MM.1S (cell line): Measurements from ENCODE around the gene MID1.

Experiments used
- DNase-seq: peaks from one replicate; pipeline ENCODE4 v3.0.0-alpha.2; 2015
- H2AFZ ChIP-seq: fragments of 300-600 bp; sonication (generic); 2 replicates; pipeline ENCODE4 v1.6.0; 2016; ENCODE audit warnings: antibody characterized with exemption, low read length
- H3F3A ChIP-seq: fragments of 300-600 bp; sonication (generic); 2 replicates; pipeline ENCODE4 v1.6.1; 2016; ENCODE audit warnings: mild to moderate bottlenecking, antibody characterized with exemption, low read length, moderate library complexity, mixed read lengths; ENCODE audit not compliant: insufficient read depth
- H3K27ac ChIP-seq: fragments of 300-600 bp; sonication (generic); 2 replicates; pipeline ENCODE4 v1.5.1; 2016; ENCODE audit warnings: mild to moderate bottlenecking, low read length
- H3K27me3 ChIP-seq: fragments of 300-600 bp; sonication (generic); replicated peaks from 2 replicates; pipeline ENCODE4 v1.6.0; 2016; ENCODE audit warnings: low read length; ENCODE audit not compliant: insufficient read depth
- H3K36me3 ChIP-seq: fragments of 300-600 bp; sonication (generic); replicated peaks from 2 replicates; pipeline ENCODE4 v1.6.1; 2016; ENCODE audit warnings: mild to moderate bottlenecking, low read length, mixed read lengths; ENCODE audit not compliant: insufficient read depth
- H3K4me1 ChIP-seq: fragments of 300-600 bp; sonication (generic); 2 replicates; pipeline ENCODE4 v1.6.1; 2016; ENCODE audit warnings: low read length, mixed read lengths
- H3K4me2 ChIP-seq: fragments of 300-600 bp; sonication (generic); 2 replicates; pipeline ENCODE4 v1.6.0; 2016; ENCODE audit warnings: low read depth, low read length
- H3K4me3 ChIP-seq: fragments of 300-600 bp; sonication (generic); 2 replicates; pipeline ENCODE4 v1.5.1; 2016; ENCODE audit warnings: low read length, mixed read lengths
- H3K79me2 ChIP-seq: fragments of 300-600 bp; sonication (generic); 2 replicates; pipeline ENCODE4 v1.6.1; 2016; ENCODE audit warnings: mixed run types, low read length, mixed read lengths
- H3K9ac ChIP-seq: fragments of 300-600 bp; sonication (generic); 2 replicates; pipeline ENCODE4 v1.6.1; 2016; ENCODE audit warnings: low read length, mixed read lengths
- H3K9me2 ChIP-seq: fragments of 300-600 bp; sonication (generic); replicated peaks from 2 replicates; pipeline ENCODE4 v1.6.1; 2016; ENCODE audit warnings: mild to moderate bottlenecking, low read length, mixed read lengths; ENCODE audit not compliant: insufficient read depth
- H3K9me3 ChIP-seq: fragments of 300-600 bp; sonication (generic); replicated peaks from 2 replicates; pipeline ENCODE4 v1.6.1; 2016; ENCODE audit warnings: mild to moderate bottlenecking, low read length, mixed read lengths; ENCODE audit not compliant: insufficient read depth
- H4K20me1 ChIP-seq: fragments of 300-600 bp; sonication (generic); 2 replicates; pipeline ENCODE4 v1.6.1; 2016; ENCODE audit warnings: mild to moderate bottlenecking, low read length, moderate library complexity, mixed read lengths; ENCODE audit not compliant: insufficient read depth
- EZH2 ChIP-seq: fragments of 300-600 bp; sonication (generic); optimal IDR thresholded peaks from 2 replicates; pipeline ENCODE3; 2017; ENCODE audit warnings: low read depth, mild to moderate bottlenecking, antibody characterized with exemption, low read length, mixed read lengths
- EZH2phosphoT487 ChIP-seq: fragments of 300-600 bp; sonication (generic); IDR thresholded peaks from 2 replicates; pipeline ENCODE4 v1.6.1; 2018; ENCODE audit warnings: antibody characterized with exemption, low read length
- TF ChIP-seq, protein P1 (sequence below): fragments of 300-600 bp; sonication (generic); IDR thresholded peaks from 2 replicates; pipeline ENCODE4 v1.5.1; 2016; ENCODE audit warnings: antibody characterized with exemption, low read length, mixed read lengths

MID1 gene

DNA sequence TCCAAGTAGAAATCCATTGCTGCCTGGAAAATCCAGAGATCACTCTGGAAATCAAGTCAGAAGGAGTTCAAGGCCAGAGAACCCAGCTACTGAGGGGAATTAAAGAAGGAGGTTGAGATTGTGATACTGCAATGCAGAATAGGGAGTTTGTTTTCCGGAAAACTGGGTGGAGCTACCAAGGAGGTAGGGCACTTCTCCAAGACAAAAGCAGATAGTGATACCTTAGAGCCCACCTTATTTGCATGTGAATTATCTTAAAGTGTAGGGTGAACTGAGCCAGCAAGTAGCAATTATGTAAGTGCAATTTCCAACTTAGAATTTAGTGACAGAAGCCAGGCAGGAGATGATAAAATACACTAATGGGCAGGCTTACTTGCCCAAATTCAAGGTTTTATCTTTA, 178.9 kb downstream of the MID1 start:
- no peaks in the 10 kb centered on the region for H4K20me1 ChIP-seq
- H3K9me3 ChIP-seq, result no peaks in the 10 kb centered on the region
- H3K9me2 ChIP-seq, result no peaks in the 10 kb centered on the region
- H2AFZ ChIP-seq, result no peak overlapping the region
- no peaks in the 10 kb centered on the region for H3F3A ChIP-seq
- H3K36me3 ChIP-seq, result no peaks in the 10 kb centered on the region
- H3K9ac ChIP-seq, result no peak overlapping the region
- no peaks in the 10 kb centered on the region for H3K79me2 ChIP-seq
- no peak for DNase-seq
- no peaks in the 10 kb centered on the region for H3K4me1 ChIP-seq
- no peak overlapping the region for H3K27ac ChIP-seq
- H3K4me3 ChIP-seq, result no peak overlapping the region
- H3K27me3 ChIP-seq, result no peaks in the 10 kb centered on the region
- H3K4me2 ChIP-seq, result no peak overlapping the region
- TF ChIP-seq, protein P1, sequence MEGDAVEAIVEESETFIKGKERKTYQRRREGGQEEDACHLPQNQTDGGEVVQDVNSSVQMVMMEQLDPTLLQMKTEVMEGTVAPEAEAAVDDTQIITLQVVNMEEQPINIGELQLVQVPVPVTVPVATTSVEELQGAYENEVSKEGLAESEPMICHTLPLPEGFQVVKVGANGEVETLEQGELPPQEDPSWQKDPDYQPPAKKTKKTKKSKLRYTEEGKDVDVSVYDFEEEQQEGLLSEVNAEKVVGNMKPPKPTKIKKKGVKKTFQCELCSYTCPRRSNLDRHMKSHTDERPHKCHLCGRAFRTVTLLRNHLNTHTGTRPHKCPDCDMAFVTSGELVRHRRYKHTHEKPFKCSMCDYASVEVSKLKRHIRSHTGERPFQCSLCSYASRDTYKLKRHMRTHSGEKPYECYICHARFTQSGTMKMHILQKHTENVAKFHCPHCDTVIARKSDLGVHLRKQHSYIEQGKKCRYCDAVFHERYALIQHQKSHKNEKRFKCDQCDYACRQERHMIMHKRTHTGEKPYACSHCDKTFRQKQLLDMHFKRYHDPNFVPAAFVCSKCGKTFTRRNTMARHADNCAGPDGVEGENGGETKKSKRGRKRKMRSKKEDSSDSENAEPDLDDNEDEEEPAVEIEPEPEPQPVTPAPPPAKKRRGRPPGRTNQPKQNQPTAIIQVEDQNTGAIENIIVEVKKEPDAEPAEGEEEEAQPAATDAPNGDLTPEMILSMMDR, result no peak
- TF ChIP-seq EZH2 (no peak), EZH2phosphoT487 (no peak)

DNA sequence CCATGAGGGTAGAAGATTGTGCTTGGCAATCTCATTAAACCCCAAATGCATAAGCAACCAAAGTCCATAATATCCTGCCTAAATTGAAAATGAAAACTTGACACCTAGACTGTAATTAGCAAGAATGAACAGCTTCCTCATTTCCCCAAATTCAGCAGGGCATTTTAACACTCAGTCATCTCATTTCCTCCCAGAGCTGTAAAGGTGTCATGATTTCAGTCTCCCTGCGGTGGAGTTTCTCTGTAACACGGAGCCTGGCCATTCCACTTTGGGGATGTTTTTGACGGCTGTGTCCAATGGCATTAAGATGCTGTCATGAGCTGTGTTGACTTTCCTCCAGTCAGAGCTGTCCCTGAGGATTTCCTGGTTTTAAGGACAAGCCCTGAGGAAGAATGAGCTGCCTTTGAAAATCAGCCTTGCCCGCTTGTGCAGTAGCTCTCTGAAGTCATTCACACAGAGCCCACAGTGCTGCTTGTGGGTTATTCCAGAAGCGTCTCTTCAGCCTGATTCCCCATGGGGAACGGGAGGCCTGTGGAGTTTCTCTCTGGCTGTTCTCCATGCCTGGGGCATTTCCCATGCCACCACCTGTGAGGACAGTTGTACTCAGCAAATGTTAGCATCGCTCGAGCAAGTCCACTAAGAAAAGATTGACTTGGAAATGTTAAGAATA, 187.0 kb downstream of the MID1 start:
- no peaks in the 10 kb centered on the region for H3F3A ChIP-seq
- H3K27me3 ChIP-seq, result no peaks in the 10 kb centered on the region
- H3K9me3 ChIP-seq, result no peaks in the 10 kb centered on the region
- no peaks in the 10 kb centered on the region for H4K20me1 ChIP-seq
- H3K4me2 ChIP-seq, result no peak overlapping the region
- H3K79me2 ChIP-seq, result no peaks in the 10 kb centered on the region
- H2AFZ ChIP-seq, result no peak overlapping the region
- DNase-seq, result no peak
- TF ChIP-seq EZH2, result no peak
- TF ChIP-seq, protein P1, result no peak
- TF ChIP-seq EZH2phosphoT487, result no peak
- H3K36me3 ChIP-seq, result no peaks in the 10 kb centered on the region
- no peaks in the 10 kb centered on the region for H3K9me2 ChIP-seq
- no peak overlapping the region for H3K4me3 ChIP-seq
- H3K27ac ChIP-seq, result no peak overlapping the region
- no peak overlapping the region for H3K9ac ChIP-seq
- H3K4me1 ChIP-seq, result no peaks in the 10 kb centered on the region

DNA sequence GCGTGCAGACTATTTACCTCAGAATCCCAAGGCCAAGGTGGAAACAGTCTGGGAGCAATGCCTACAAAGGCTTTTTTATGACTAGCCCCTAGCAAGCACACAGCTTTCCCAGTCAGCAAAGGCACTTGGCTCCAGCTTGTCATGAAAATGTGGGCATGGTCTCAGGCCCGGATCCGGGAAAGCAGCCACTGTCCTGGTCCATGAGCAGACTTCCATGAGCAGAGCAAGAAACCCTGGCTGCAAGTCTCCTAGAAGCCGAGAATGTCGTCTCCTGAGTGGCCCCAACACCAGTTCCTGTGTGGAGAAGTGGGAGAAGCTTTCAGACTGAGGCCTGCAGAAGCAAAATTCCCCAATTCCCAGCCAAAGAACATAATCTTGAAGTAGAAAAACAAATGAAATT, 190.5 kb downstream of the MID1 start:
- no peaks in the 10 kb centered on the region for H3K9me3 ChIP-seq
- H3K4me1 ChIP-seq, result no peaks in the 10 kb centered on the region
- no peaks in the 10 kb centered on the region for H4K20me1 ChIP-seq
- H3K27me3 ChIP-seq, result no peaks in the 10 kb centered on the region
- TF ChIP-seq EZH2phosphoT487 (no peak), EZH2 (no peak)
- TF ChIP-seq, protein P1, result no peak
- no peak overlapping the region for H3K27ac ChIP-seq
- DNase-seq, result no peak
- no peak overlapping the region for H3K9ac ChIP-seq
- no peaks in the 10 kb centered on the region for H3K79me2 ChIP-seq
- H3F3A ChIP-seq, result no peaks in the 10 kb centered on the region
- no peak overlapping the region for H3K4me2 ChIP-seq
- H3K9me2 ChIP-seq, result no peaks in the 10 kb centered on the region
- H3K36me3 ChIP-seq, result no peaks in the 10 kb centered on the region
- no peak overlapping the region for H3K4me3 ChIP-seq
- H2AFZ ChIP-seq, result no peak overlapping the region
